ENCODE measurements around the gene COBL.

Gene COBL

GRCh38 chr7:51126813-51127617 lies 189.6 kb downstream of the COBL start:
- in situ Hi-C loops (cut with MboI; ENCODE audit: low sequenced_read_pairs): no loop called here

GRCh38 chr7:51126324-51126723 lies 190.3 kb downstream of the COBL start:
- in situ Hi-C loops (cut with MboI; ENCODE audit: low sequenced_read_pairs): no loop called here

GRCh38 chr7:51124321-51124720 lies 192.3 kb downstream of the COBL start:
- in situ Hi-C loops (cut with MboI; ENCODE audit: low sequenced_read_pairs): no loop called here

GRCh38 chr7:51123322-51124019 lies 193.1 kb downstream of the COBL start:
- in situ Hi-C loops (cut with MboI; ENCODE audit: low sequenced_read_pairs): no loop called here

- in situ Hi-C loops (cut with MboI; ENCODE audit: low sequenced_read_pairs): no loop called here
Observed at GRCh38 chr7:51121931-51122425, 194.6 kb downstream of the COBL start.

- in situ Hi-C loops (cut with MboI; ENCODE audit: low sequenced_read_pairs): no loop called here
Observed at GRCh38 chr7:51121036-51121790, 195.4 kb downstream of the COBL start.

- in situ Hi-C loops (cut with MboI; ENCODE audit: low sequenced_read_pairs): no loop called here
Observed at GRCh38 chr7:51118628-51119027, 198.0 kb downstream of the COBL start.

- in situ Hi-C loops (cut with MboI; ENCODE audit: low sequenced_read_pairs): no loop called here
Observed at GRCh38 chr7:51114501-51114900, 202.1 kb downstream of the COBL start.

GRCh38 chr7:51113962-51114361 lies 202.6 kb downstream of the COBL start:
- in situ Hi-C loops (cut with MboI; ENCODE audit: low sequenced_read_pairs): no loop called here

GRCh38 chr7:51113560-51113959 lies 203.0 kb downstream of the COBL start:
- in situ Hi-C loops (cut with MboI; ENCODE audit: low sequenced_read_pairs): no loop called here

GRCh38 chr7:51111241-51111940 lies 205.2 kb downstream of the COBL start:
- in situ Hi-C loops (cut with MboI; ENCODE audit: low sequenced_read_pairs): no loop called here

GRCh38 chr7:51108134-51108533 lies 208.5 kb downstream of the COBL start:
- in situ Hi-C loops (cut with MboI; ENCODE audit: low sequenced_read_pairs): no loop called here

- in situ Hi-C loops (cut with MboI; ENCODE audit: low sequenced_read_pairs): no loop called here
Observed at GRCh38 chr7:51104278-51104677, 212.3 kb downstream of the COBL start.

GRCh38 chr7:51103718-51104117 lies 212.9 kb downstream of the COBL start:
- in situ Hi-C loops (cut with MboI; ENCODE audit: low sequenced_read_pairs): no loop called here

- in situ Hi-C loops (cut with MboI; ENCODE audit: low sequenced_read_pairs): no loop called here
Observed at GRCh38 chr7:51102828-51103227, 213.8 kb downstream of the COBL start.

GRCh38 chr7:51101111-51101757 lies 215.4 kb downstream of the COBL start:
- in situ Hi-C loops (cut with MboI; ENCODE audit: low sequenced_read_pairs): no loop called here

GRCh38 chr7:51090411-51090810 lies 226.2 kb downstream of the COBL start:
- in situ Hi-C loops (cut with MboI; ENCODE audit: low sequenced_read_pairs): no loop called here

- in situ Hi-C loops (cut with MboI; ENCODE audit: low sequenced_read_pairs): no loop called here
Observed at GRCh38 chr7:51085034-51085692, 231.4 kb downstream of the COBL start.

GRCh38 chr7:51084121-51084520 lies 232.5 kb downstream of the COBL start:
- in situ Hi-C loops (cut with MboI; ENCODE audit: low sequenced_read_pairs): no loop called here

Data from HL-60/S4 treated with retinoic acid at 250 ng/mL for 4 days and 3 days (cell line).